Fibroblast of skin of back (primary cell): ENCODE results near the gene AGAP1.

Experiments
- DNase-seq: peaks from one replicate; pipeline ENCODE4 v3.0.0-alpha.2; 2013

AGAP1 gene

GRCh38 chr2:235639885-235640284 is 146.0 kb downstream of the AGAP1 start:
- DNase-seq = no peak

- no peak for DNase-seq
These were observed 146.5 kb downstream of the AGAP1 start for GRCh38 chr2:235640377-235640776.

DNA sequence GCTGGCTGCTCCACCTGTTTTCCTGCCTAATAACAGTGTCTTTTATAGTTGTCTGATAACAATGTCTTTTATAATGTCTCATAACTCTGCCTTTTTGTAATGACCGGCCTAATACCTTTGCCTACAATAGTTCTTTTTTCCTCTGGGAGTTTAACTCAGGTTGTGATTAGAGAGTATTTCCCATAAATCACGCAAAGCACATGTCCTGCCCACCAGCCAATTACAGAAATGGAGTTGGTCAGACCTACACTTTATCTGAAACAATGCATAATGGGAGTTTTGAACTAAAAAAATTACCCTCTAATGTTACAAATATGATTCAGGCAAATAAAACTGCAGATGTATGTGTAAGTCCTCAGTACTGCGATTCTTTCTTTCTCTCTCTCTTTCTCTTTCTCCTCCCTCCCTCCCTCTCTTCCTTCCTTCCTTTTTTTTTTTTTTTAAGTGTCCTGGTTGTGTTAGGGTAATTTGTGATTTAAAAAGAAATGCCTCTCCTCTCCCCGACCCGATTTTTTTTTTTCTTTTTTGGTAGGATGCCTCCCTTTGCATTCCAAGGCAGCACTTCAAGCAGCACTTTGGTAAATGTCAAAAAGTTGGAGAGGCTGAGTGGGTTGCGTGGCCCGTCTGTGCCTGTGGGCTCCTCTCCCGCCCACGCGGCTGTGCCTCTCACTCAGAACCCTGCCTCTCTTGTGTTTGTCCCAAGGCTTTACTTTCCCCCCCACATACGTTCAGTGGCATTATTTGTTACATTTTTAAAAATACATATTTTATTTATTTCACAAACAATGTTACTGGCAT is 147.3 kb downstream of the AGAP1 start:
- DNase-seq = no peak

- DNase-seq = no peak
These were observed 148.1 kb downstream of the AGAP1 start for GRCh38 chr2:235641956-235642355.

- DNase-seq = peak; percentile 33
These were observed 148.7 kb downstream of the AGAP1 start for GRCh38 chr2:235642446-235643098.

DNA sequence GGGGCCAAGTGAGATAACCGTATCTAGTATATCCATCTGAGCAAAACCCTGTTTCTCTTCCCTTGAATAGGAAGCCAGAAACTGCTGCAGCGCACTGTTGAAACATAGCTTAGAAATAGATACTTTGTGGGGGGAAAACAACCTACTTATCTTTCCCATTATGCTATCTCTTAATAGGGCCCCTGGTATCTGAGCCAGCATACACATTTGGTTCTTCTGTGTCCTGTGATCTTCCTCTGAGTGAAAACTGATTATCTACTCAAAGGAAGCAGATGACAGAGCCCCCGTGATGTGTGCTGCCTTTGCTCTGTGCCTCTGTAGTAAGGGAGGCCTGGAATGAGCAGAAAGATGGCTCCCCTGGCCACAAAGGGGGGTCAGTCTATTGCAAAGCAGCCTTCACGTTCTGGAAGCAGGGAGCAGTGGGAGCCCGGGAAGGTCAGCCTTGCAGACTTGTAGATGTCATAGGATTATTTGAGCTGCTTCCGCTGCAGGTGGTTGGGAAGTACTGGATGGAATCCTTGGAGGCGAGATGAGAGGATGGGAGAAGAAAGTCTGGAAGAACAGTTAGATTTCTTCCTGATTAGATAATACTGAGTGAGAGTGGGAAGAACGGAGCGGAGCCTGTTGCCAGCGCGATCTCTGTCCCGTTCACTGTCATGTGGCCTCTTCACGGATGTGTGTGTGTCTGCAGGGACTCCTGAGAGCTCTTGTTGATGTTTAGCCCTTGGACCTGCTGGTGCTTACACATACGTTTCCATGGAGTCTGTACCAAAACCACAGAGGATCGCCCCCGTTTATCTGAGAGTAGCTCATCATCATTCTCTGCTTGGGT is 150.1 kb downstream of the AGAP1 start:
- DNase-seq = no peak

- no peak for DNase-seq
These were observed 153.4 kb downstream of the AGAP1 start for GRCh38 chr2:235647264-235647663.

DNA sequence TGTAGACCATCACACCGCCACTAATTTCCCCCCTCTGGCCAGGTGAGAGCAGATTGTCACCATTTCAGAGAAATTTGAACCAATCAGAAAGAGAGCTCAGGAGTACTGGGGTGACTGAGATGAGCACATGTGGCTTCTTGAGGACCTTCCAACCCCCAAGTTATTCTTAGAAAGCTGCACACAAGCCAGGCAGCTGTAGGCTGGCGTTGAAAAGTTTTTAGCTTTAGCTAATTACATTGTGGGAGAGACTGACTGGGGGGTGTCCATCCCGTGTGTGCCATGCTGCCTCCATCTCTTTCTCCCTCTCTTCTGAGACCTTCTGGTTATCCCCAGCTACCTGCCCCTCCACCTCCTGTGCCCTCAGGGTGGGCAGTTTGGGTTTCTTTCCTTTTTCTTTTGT is 154.0 kb downstream of the AGAP1 start:
- DNase-seq = no peak

- DNase-seq = no peak
These were observed 155.6 kb downstream of the AGAP1 start for GRCh38 chr2:235649418-235649817.

DNA sequence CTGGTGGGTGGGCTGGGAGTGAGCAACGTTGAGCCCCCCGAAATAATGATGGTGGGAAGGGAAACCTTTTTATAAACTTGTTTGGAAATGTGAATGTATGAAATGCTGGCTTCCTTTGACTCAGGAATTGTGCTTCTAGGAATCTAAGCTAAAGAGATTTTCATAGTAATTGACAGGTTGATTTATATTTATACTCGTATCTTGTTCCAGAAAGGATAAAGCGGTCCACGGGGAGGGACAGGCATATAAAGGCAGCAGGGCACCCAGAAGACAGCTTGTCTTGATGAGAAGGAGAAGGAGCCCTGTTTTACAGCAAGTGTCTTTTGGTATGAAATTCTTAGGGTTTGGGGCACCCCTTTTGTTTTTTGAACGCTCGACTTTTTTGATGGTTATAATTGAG is 157.8 kb downstream of the AGAP1 start:
- DNase-seq = no peak

- peak; percentile 78 for DNase-seq
These were observed 160.4 kb downstream of the AGAP1 start for GRCh38 chr2:235654103-235654813.

- DNase-seq = no peak
These were observed 164.7 kb downstream of the AGAP1 start for GRCh38 chr2:235658351-235659174.

DNA sequence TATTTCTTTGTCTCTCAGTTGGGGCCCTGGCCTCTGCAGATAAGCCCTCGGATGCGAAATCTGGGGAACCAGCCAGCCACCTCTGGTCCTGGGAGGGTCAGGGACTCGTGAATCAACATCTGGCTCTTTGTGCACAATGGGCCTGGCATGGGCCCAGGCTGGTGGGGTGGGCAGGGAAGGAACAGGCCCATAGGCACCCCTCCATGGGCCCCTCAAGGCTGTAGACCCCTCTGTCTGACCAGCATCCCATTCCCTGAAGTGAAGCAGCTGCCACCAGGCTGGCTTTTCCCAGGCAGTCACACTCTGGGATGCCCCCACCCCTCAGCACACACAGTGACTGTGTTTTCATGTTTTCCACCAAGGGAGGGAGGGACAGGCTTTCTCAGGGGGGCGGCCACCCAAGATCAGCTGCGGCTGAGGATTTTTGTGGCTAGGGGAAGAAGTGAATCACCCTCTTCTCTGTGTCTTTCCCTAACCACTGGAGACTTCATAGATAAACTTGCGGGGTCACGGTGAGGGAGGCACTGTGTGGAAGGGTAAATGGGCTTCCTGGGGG is 166.0 kb downstream of the AGAP1 start:
- DNase-seq = peak; percentile 94

DNA sequence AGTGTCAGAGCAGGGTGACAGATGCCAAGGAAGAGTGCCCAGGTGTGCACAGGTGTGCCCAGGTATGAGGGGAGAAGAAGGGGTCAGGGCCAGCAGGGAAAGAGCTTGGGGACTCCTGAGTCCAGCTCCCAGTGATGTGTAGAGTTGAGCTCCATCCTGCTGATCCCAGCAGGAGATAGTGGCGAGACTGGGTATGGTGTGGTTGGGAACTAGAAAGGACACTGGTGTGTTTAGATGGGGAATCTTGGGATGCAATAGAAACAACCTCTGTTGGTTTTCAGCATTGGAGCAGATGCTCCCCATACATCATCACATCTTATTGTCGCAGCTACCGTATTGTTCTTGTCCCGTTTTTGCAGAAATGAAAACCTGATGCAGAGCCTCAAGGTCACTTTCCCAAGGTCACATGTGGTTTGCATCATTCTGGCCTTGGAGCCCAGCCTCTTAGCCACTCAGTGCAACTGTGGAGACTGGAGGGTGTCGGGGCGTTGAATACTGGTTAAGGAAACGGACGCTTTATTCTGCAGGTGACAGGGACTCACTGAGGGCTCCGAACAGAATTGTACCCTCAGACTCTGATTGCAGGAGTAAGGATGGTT is 166.7 kb downstream of the AGAP1 start:
- DNase-seq = no peak

DNA sequence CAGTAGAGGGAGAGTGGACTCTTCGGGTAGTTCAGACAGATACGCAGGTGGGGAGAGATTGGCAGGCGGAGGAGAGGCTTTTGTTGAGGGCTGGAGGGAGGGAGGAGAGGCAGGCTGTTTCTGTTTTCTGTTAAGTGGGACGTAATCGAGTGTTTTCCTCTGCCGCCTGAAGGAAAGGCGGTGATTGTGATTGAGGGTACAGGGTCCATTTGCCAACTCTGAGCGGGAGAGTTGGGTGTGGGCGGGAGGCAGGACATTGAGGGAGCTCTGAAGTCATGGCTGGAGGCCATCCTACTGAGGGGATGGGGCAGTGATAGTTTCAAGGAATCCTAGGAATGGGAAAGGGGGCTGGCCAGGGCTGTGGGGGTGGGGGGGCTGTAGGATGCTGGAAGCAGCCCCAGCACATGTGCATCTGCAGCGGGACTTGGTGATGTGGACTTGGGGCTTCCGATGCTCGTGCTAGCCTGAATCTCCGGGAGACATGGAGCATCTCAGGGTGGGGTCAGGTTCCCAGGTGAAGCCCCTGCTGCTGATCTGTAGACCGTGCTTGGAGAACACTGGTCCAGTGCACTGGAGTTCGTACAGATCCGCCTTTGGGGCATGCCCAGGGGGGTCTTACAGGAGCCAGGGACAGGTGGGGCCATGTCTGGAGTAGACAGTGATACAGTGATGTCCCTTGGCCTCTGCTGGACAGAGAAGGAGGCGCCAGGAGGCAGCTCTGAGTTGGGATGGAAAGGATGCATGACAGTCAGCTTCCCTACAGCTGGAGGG is 167.5 kb downstream of the AGAP1 start:
- no peak for DNase-seq

- DNase-seq = no peak
These were observed 168.1 kb downstream of the AGAP1 start for GRCh38 chr2:235661952-235662351.

GRCh38 chr2:235663875-235664274 is 170.0 kb downstream of the AGAP1 start:
- DNase-seq = no peak

- DNase-seq = no peak
These were observed 171.9 kb downstream of the AGAP1 start for GRCh38 chr2:235665661-235666212.

GRCh38 chr2:235666213-235666781 is 172.5 kb downstream of the AGAP1 start:
- DNase-seq = peak; percentile 91
